ENCODE data around the gene SFPQ. TPM values are rescaled to one million over a fixed set of nuclear protein-coding genes. Genes with fewer than 3 reads are reported as not detected.
"Not testable (repeated sequence)": the region's sequence is repeated elsewhere in the genome, so short reads cannot be mapped to it uniquely, and the experiment has no call there.

Gene SFPQ
- total RNA-seq, 1 experiment from 2014 or later: 299 TPM

DNA sequence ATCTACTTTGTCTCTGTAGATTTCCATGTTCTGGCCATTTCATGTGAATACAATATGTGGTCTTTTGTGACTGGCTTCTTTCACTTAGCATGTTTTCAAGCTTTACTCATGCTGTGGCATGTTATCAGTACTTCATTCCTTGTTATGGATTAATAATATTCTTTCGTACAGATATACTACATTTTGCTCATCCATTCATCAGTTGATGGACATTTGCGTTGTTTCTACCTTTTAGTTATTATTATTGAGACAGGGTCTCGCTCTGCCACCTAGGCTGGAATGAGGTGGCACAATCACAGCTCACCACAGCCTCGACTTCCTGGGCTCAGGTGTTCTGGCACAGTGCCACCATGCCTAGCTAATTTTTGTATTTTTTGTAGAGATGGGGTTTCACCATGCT lies 21.4 kb downstream of the SFPQ start:
- BruUV-seq (replicated peaks): no TSS peak
- Histone ChIP-seq H3F3A (ENCODE audit: insufficient read depth, low read depth) (peaks cover 37% of the 10 kb centered on the region), H3K36me3 (ENCODE audit: low read depth) (no peaks in the 10 kb centered on the region), H2AFZ (no peak overlapping the region), H3K9me2 (ENCODE audit: insufficient read depth) (no peaks in the 10 kb centered on the region), H3K27me3 (ENCODE audit: insufficient read depth, low read depth) (no peaks in the 10 kb centered on the region), H3K4me1 (replicated peaks; ENCODE audit: insufficient read depth) (no peaks in the 10 kb centered on the region), H3K4me2 (no peak overlapping the region), H3K4me3 (no peak overlapping the region), H3K9me3 (ENCODE audit: insufficient read depth, low read depth) (no peaks in the 10 kb centered on the region), H3K79me2 (ENCODE audit: low read depth) (no peaks in the 10 kb centered on the region), H3K27ac (no peak overlapping the region), H4K20me1 (ENCODE audit: insufficient read depth) (peaks cover 23% of the 10 kb centered on the region)
- DNase-seq: no peak
- ChIA-PET POLR2A (ENCODE audit: unreplicated experiment) (interaction anchor here (0.6 kb wide), 2 partner anchors 15 to 187 kb away, joined by 5 to 8 read pairs; no protein-coding TSS in a partner anchor), CTCF (no interaction called here)
- intact Hi-C loops (cut with micrococcal nuclease; ENCODE audit: unreplicated experiment): no loop called here
- TF ChIP-seq EZH2 (IDR thresholded peaks at IDR 0.05; ENCODE audit: low read depth): no peak
- TF ChIP-seq, protein P1, sequence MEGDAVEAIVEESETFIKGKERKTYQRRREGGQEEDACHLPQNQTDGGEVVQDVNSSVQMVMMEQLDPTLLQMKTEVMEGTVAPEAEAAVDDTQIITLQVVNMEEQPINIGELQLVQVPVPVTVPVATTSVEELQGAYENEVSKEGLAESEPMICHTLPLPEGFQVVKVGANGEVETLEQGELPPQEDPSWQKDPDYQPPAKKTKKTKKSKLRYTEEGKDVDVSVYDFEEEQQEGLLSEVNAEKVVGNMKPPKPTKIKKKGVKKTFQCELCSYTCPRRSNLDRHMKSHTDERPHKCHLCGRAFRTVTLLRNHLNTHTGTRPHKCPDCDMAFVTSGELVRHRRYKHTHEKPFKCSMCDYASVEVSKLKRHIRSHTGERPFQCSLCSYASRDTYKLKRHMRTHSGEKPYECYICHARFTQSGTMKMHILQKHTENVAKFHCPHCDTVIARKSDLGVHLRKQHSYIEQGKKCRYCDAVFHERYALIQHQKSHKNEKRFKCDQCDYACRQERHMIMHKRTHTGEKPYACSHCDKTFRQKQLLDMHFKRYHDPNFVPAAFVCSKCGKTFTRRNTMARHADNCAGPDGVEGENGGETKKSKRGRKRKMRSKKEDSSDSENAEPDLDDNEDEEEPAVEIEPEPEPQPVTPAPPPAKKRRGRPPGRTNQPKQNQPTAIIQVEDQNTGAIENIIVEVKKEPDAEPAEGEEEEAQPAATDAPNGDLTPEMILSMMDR (conservative IDR thresholded peaks at IDR 0.05): no peak

DNA sequence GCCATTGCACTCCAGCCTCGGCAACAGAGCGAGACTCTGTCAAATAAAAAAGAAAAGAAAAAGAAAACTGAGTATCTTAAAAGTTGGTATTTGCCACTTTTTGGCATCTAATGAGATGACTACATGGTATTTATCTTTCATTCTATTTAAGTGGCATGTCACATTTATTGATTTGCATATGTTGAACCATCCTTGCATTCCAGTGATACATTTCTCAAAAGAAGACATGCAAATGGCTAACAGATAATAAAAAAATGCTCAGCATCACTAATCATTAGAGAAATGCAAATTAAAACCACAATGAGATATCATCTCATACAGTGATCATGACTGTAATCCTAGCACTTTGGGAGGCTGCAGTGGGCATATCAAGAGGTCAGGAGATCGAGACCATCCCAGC lies 28.1 kb downstream of the SFPQ start:
- Histone ChIP-seq H3K79me2 (ENCODE audit: low read depth) (no peaks in the 10 kb centered on the region), H3K27me3 (ENCODE audit: insufficient read depth, low read depth) (no peaks in the 10 kb centered on the region), H3K27ac (no peak overlapping the region), H3K36me3 (ENCODE audit: low read depth) (no peaks in the 10 kb centered on the region), H3K9me3 (ENCODE audit: insufficient read depth, low read depth) (peaks cover 7% of the 10 kb centered on the region; the same call in 1 of the 2 replicates), H3F3A (ENCODE audit: insufficient read depth, low read depth) (no peaks in the 10 kb centered on the region; the same call in 1 of the 2 replicates), H3K4me2 (no peak overlapping the region), H3K9me2 (ENCODE audit: insufficient read depth) (no peaks in the 10 kb centered on the region), H4K20me1 (ENCODE audit: insufficient read depth) (no peaks in the 10 kb centered on the region), H3K4me1 (replicated peaks; ENCODE audit: insufficient read depth) (no peaks in the 10 kb centered on the region), H3K4me3 (no peak overlapping the region), H2AFZ (no peak overlapping the region)
- POLR2A ChIA-PET (ENCODE audit: unreplicated experiment): no interaction called here
- no TSS peak for BruUV-seq (replicated peaks)
- no peak for DNase-seq
- no peak for TF ChIP-seq EZH2 (IDR thresholded peaks at IDR 0.05; ENCODE audit: low read depth)
- TF ChIP-seq, protein P1 (conservative IDR thresholded peaks at IDR 0.05): no peak
- intact Hi-C loops (cut with micrococcal nuclease; ENCODE audit: unreplicated experiment): no loop called here
- CTCF ChIA-PET: no interaction called here

DNA sequence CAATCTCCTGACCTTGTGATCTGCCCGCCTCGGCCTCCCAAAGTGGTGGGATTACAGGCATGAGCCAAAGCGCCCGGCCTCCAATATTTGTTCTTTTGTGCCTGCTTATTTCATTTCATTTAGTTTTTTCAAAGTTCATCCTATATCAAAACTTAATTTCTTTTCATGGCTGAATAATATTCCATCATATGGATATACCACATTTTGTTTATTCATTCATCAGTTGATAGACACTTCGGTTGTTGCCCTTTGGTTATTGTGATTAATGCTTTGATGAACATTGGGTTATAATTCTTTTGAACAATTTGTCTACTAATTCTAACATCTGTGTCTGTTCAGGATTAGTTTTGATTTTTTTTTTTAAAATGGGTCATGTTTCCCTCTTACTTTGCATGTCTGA lies 41.7 kb downstream of the SFPQ start:
- H3K9me3 ChIP-seq (ENCODE audit: insufficient read depth, low read depth): no peaks in the 10 kb centered on the region; the same call in 1 of the 2 replicates
- no peaks in the 10 kb centered on the region for H3K36me3 ChIP-seq (ENCODE audit: low read depth)
- ChIA-PET CTCF (no interaction called here), POLR2A (ENCODE audit: unreplicated experiment) (no interaction called here)
- H3F3A ChIP-seq (ENCODE audit: insufficient read depth, low read depth): no peaks in the 10 kb centered on the region
- no peaks in the 10 kb centered on the region for H3K4me1 ChIP-seq (replicated peaks; ENCODE audit: insufficient read depth)
- no peak overlapping the region for H3K27ac ChIP-seq
- BruUV-seq (replicated peaks): no TSS peak
- intact Hi-C loops (cut with micrococcal nuclease; ENCODE audit: unreplicated experiment): no loop called here
- no peak overlapping the region for H3K4me2 ChIP-seq
- H3K27me3 ChIP-seq (ENCODE audit: insufficient read depth, low read depth): no peaks in the 10 kb centered on the region
- TF ChIP-seq, protein P1 (conservative IDR thresholded peaks at IDR 0.05): no peak
- TF ChIP-seq EZH2 (IDR thresholded peaks at IDR 0.05; ENCODE audit: low read depth): no peak
- no peaks in the 10 kb centered on the region for H4K20me1 ChIP-seq (ENCODE audit: insufficient read depth)
- no peak for DNase-seq
- no peak overlapping the region for H2AFZ ChIP-seq
- no peaks in the 10 kb centered on the region for H3K79me2 ChIP-seq (ENCODE audit: low read depth)
- H3K4me3 ChIP-seq: no peak overlapping the region
- H3K9me2 ChIP-seq (ENCODE audit: insufficient read depth): no peaks in the 10 kb centered on the region

DNA sequence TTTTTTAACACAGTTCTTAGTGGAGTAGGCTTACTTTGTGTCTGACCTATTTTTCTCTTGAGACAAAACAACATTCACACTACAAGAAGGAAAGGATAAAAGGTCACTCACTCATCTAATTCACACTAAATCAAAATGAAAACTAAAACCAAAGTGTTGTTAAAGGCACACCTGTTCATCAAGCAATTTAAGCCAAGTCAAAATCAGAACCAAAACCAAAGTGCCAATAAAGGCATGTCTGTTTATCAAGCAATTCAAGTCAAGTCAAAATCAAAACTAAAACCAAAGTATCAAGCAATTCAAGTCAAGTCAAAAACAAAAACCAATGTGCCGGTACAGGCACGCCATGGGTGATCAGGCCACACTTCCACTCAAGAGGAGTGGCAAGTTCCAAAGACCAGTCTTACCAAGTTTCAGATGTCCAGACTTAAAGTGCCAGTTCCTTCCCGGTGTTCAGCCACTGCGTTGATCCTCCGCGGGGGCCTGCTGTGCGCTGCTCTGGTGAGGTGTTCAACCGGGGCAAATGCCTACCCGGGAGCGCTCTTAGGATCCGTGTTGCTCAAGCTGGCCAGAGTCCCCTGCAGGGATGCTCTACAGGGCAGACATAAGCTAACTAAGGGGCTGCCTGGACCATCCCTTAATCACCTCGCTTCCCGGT lies 46.9 kb downstream of the SFPQ start:
- H3K79me2 ChIP-seq (ENCODE audit: low read depth); H4K20me1 ChIP-seq (ENCODE audit: insufficient read depth); H3K9me3 ChIP-seq (ENCODE audit: insufficient read depth, low read depth); intact Hi-C loops (cut with micrococcal nuclease; ENCODE audit: unreplicated experiment); CTCF ChIA-PET; H3K4me2 ChIP-seq; POLR2A ChIA-PET (ENCODE audit: unreplicated experiment); H3K36me3 ChIP-seq (ENCODE audit: low read depth); H3K27me3 ChIP-seq (ENCODE audit: insufficient read depth, low read depth); H3K9me2 ChIP-seq (ENCODE audit: insufficient read depth); DNase-seq; H3K27ac ChIP-seq; BruUV-seq (replicated peaks); H3K4me3 ChIP-seq; H3F3A ChIP-seq (ENCODE audit: insufficient read depth, low read depth); H2AFZ ChIP-seq; H3K4me1 ChIP-seq (replicated peaks; ENCODE audit: insufficient read depth): not testable (repeated sequence)
